HG03378 (cell line): Measurements from ENCODE around the gene OSBPL2.

Source experiments
- ATAC-seq: cut with Tn5 transposase; IDR thresholded peaks from one replicate; pipeline ENCODE4 v1.9.1; 2021; ENCODE audit warnings: mild to moderate bottlenecking, moderate library complexity; ENCODE audit not compliant: unreplicated experiment

Gene OSBPL2

DNA sequence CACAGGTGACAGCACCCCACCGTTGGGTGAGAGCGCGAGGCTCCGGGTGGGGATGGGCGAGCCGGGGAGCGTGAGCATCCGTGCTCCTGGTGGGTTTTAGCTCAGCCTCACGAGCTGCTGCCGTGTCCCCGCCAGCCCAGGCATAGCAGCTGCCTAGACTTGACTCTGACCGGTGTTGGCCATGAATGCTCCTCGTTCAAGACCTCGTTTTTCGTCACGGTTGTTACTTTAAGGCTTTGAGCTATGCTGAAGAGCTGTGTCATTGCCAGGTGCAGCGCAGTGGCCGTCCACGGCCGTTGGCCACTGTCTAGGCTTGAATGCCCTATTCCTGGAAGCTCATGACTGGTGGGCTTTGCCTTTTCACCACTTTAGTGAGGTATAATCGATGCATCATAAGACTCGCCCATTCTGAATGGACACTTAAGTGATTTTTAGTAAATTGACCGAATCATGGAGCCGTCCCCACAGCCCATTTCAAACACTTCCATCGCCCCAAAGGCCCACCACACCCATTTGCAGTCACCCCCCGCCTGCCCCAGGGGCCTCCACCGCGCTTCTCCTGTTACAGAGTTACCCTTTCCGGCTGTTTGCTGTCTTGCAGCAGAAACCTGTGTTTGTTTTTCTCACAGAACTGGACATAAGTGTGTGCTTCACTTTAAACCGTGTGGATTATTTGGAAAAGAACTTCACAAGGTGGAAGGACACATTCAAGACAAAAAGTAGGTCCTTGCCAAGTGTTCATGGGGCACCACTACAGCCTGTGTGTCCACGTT, 43.0 kb downstream of the OSBPL2 start:
- no peak for ATAC-seq

DNA sequence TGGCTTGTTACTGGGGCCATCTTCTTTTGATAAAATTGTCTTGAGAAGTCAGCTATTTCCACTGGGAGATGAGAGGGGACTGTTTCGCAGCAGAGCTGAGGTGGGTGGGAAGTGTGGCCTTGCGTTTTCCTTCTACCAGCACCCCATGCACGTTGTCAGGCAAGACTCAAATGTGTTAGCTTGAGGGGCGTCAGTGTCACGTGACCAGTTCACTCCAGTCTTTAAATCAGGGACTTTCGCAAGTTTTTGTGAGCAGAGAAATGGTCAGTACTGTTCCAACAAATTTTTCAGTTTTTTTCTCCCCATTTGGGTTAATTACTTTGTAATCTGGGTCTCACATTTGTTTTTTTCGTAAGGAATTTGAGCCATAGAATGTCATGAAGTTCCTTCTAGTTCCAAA, 43.8 kb downstream of the OSBPL2 start:
- ATAC-seq, result no peak

DNA sequence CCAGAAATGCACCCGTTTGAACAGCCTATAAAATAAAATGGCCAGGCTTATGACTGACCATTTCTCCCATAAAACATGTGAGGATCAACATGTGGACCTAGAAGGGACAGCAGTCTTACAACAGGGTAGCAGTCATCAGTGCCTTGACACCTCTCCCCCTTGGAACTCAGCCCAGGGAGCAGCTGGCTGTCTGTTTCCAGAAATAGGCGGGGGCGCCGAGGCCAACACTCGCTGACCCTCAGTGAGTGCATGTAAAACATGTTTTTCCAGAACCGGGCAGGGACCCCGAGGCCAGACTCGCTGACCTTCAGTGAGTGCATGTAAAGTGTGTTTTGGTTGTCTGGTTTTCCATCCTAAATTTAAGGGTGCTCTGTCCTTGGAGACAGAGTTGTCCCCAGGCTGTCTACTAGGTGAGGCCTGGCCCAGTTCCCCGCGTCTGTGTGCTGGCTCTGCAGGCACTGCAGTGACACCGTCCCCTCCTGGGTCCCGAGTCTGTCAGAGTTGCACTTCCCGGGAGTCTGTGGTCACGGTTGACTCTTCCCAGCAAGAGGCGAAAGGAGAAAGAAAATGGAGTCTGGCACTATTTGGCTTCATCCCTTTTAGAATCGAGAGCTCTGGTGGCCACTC, 44.7 kb downstream of the OSBPL2 start:
- ATAC-seq, result no peak

DNA sequence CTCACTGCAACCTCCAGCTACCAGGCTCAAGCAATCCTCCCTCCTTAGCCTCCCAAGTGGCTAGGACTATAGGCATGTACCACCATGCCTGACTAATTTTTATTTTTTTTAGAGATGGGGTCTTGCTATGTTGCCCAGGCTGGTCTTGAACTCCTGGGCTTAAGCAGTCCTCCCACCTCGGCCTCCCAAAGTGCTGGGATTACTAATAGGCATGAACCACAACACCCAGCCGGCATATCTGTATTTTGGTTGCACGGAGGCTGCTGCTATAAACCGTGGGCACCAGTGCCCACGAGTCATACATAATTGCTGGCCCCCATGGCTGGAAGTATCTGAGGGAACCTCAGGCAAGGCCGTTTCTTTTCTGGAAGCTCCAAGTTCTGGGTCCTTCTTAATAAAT, 46.1 kb downstream of the OSBPL2 start:
- ATAC-seq, result no peak

DNA sequence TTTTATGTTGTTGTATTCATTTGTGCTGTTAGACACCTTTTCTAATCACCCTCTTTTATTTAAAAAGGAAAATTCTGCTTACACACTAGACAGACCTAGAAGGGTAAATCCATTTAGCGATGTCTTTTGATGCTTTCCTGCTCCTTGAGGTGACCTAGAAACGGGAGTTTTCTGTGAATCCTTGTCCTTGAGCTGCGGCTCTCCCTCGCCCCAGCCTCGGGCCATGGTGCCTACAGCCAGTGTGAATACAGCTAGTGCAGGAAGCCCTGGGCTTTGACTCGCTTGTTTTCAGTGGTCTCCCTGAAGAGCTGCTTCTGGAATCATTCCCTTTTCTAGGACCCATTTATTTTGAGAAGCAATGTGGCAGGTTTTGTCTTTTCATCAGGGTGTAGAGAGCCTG, 46.8 kb downstream of the OSBPL2 start:
- no peak for ATAC-seq

DNA sequence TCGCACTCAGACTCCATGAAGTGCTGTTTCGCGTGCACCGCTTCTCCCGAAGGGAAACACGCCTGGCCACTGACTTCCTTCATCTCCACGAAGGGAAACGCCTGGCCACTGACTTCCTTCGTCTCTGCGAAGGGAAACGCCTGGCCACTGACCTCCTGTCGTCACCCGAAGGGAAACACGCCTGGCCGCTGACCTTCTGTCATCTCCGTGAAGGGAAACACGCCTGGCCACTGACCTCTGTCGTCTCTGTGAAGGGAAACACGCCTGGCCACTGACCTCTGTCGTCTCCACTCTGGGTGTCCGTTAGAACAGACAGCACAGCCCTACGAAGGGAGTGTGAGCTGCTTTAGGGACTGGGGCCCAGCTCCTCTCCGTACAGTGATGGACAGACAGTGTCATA, 47.4 kb downstream of the OSBPL2 start:
- ATAC-seq, result no peak

DNA sequence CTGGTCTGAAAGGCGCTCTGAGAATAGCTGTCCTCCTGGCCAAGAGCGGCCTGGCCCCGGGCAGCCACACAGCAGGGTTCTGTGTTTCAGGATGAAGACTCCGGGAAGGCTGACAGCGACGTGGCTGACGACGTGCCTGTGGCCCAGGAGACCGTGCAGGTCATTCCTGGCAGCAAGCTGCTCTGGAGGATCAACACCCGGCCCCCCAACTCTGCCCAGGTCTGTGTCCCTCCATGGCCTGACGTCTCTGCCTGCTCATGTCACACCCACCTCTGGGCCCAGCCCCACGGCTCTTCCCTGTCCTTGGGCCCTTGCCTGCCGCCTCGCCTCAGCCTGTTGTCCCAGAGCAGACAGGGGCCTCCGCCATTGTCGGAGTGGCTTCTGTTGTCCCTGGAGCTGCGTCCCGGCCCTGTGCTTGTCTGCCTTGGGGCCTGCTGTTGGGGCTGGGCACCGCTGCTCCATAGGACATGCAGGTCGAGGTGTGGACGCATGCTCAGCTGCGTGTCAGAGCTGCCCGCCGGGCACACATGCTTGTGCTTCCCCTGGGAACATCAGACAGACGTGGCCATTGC, 48.3 kb downstream of the OSBPL2 start:
- no peak for ATAC-seq

DNA sequence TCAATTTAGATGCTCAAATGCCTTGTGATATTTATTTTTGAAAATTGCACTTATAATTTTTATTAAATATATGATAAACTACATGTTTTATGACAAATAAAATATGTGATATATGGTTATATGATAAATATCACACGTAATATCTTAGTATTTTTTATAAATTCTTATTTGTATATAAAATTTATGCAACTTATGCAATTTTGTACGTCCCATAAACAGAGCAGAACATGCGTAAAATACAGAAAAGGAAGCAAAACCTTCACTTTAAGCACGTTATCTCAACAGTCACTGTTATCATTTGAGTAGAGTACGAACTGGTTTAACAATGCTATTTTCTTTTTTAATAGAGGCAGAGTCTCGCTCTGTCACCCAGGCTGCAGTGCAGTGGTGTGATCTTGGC, 48.8 kb downstream of the OSBPL2 start:
- ATAC-seq, result no peak

DNA sequence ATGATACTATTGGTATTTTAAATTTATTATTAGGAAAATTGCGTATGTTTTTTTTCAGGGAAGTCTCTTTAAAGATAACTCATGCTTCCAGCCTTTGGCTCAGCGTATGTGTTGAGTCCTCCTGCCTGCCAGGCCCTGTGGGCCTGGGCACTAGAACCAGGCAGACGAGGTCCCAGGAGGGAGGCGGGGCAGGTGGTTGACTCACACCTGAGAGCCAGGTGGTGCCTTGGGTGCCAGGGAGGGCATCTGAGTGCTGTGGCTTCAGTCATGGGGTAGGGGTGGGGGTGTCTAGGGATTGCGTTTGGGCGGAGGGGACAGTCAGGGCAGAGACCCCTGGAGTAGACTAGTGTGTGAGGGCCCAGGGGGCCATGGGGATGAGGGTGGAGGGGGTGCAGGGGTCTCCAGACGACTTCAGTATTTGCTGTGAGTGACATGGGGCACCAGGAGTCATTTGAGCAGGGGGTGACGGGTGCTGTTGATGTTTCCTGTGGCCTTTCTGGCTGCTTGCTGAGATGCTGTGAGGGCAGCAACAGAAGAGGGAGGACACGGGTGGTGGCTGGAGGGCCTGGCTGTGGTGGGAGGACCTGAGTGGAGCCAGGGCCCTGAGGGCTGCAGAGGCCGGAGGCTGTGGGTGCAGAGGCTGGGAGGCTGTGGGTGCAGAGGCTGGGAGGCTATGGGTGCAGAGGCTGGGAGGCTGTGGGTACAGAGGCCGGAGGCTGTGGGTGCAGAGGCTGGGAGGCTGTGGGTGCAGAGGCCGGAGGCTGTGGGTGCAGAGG, 49.6 kb downstream of the OSBPL2 start:
- ATAC-seq, result no peak

DNA sequence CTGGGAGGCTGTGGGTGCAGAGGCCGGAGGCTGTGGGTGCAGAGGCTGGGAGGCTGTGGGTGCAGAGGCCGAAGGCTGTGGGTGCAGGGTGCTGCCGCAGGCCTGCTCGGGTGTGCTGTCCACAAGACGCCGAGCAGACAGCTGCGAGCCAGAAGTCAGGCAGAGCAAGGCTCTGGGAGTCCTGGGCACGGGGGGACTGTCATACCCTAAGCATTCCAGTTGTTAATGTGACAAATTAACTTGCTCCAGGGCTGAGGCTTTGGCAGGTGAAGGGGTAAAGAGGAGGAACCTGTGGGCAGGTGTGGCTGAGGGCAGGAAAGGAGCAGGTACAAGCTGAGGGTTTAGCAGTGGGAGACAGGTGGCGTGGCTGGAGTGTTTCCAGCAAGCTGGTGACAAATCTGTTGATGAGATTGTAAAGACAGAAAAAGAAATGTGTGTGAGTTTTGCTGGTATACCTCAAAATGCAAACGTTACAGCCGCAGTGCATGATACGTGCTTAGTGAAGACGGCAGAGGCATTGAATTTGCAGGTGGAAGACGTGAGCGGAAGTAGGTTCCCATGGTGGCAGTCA, 50.3 kb downstream of the OSBPL2 start:
- no peak for ATAC-seq

DNA sequence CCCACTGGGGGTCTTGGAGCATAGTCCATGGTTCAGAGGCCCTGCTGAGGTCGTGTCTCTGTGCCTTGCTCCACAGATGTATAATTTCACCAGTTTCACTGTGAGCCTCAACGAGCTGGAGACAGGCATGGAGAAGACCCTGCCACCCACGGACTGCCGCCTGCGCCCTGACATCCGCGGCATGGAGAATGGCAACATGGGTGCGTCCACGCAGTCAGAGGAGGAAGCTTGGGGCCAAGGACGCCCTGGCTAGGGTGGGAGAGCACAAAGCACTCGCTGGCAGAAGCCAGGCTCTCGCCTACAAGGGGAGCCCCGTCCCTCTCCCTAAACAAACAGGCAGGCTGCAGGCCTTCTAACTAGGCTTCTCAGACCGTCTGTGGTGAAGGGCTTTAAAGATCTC, 50.8 kb downstream of the OSBPL2 start:
- ATAC-seq, result no peak

DNA sequence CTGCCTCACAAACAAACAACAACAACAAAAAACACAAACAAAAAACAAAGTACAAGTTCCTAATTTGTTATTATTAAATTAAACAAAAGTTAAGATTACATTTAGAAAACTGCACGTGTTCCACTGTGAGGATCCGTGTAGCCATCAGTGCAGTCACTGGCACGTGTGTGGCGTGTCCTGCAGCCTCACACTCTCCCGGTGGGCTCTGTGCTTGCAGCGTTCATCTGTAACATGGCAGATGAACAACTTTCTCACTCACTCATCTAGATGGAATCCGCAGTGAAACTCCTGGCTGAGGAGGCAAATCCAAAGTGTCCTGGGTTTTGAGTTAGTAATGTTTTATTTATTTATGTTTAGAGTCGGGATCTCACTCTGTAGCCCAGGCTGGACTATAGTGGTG, 51.6 kb downstream of the OSBPL2 start:
- ATAC-seq, result no peak

DNA sequence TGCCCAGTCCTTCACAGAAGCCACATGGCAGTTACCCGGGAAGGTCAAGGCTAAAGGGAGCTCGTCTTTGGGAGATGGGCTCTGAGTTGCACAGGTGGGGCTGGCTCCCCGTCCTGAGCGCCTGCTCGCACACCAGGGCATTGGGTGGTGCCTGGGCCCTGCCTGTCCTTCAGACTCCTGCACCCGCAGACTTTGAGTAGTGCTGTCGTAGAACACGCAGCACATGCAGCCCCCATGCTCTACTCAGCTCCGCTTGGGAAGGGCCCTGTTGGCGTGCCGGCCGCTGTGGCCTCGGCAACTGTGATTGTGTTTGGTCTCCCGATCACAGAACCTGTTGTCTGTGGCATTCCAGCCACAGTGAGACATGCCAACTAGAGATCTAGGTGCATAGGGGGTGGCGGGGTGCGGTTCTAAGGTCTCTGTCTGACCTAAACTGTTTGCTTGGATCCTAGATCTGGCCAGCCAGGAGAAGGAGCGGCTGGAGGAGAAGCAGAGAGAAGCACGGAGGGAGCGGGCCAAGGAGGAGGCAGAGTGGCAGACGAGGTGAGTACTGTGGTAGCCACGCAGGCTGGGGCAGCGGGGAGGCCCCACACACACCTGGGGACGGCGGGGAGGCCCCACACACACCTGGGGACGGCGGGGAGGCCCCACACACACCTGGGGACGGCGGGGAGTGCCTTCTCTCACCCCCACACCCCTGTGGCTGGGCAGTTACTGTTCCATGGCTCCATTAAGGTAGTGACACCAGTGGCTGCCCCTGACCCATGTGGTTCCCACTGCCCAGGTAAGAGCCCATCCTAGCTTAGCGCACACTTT, 53.1 kb downstream of the OSBPL2 start:
- no peak for ATAC-seq

DNA sequence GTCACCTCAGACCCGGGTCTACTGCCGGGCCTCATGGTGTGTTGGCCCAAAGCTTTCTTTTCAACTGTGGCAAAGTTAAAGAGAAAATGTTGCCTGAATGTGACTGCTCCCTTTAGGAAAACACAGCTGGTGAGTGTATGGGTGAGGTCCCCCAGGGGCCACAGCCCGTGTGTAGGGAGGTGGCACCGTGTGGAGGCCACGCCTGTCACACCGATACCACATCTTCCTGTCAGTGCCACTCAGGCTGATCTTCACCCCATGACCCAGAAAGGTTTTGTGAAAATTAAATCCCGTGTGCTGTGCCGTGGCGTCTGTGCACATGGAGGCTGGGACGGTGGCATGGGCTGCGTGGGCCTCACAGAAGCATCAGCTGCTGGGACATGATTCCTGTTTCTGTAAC, 53.8 kb downstream of the OSBPL2 start:
- no peak for ATAC-seq

DNA sequence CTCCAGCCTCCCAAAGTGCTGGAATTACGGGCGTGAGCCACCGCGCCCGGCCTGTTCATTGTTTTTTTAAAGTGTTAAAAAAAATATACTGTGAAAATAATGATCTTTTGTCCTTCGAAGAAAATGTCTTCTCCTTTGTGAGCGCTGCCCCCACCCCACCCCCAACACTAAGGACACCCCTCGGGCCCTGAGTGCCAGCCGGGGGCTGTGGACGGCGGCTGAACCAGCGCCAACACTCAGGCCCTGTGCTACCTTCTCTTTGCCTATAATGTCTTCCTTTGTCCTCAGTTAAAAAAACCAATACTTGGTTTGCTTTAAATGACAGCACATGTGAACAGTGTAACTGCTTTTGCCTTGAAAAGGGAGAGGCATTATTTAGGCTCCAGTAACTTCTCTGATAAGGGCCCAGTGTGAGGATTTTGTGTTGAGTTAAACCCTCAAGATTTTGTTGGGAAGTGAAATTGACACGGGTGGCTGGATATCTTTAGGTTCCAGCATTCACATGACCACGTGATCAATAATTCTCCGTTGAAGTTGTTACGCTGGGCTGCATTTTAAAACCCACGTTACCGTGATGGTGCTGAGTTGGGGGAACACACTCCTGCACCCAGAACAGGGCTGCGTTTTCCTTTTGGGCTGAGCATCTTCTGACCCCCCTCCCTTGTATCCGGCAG, 54.9 kb downstream of the OSBPL2 start:
- ATAC-seq, result no peak

DNA sequence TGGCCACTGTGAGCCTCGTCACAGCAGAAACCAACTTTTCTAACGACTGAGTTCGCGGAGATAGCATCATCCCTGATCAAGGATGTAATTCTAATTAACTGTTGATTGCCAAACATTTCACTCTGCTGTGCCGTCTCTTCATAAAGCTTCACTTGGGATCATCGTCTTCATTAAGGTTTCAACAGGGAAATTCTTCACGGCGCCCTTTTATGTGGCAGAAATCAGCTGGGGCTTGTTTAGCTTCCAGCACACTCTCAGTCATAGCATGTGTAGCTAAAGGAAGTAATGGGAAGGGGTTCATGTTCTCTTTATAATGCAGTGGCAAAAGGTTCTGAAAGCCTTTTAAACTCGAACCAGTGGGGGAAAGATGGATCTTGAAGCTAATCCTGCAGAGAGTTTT, 55.6 kb downstream of the OSBPL2 start:
- ATAC-seq, result no peak

DNA sequence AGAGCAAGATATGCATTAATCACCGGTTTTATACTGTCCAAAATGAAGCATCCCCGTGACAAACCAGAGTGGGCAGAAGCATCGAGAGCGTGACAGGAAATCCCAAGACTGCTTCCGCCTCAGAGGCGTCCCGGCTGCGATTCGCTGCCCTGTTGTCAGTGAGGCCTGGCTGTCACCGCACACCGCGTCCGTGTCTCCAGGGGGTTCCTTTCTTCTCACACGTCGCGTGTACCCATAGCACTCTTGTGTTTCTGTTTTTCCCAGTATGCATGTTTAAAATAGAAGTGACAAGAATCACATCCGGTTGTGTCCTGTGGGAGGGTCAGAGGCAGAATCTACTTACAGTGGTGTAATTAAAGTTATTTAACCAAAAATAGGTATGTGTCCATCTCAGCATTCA, 56.2 kb downstream of the OSBPL2 start:
- no peak for ATAC-seq

DNA sequence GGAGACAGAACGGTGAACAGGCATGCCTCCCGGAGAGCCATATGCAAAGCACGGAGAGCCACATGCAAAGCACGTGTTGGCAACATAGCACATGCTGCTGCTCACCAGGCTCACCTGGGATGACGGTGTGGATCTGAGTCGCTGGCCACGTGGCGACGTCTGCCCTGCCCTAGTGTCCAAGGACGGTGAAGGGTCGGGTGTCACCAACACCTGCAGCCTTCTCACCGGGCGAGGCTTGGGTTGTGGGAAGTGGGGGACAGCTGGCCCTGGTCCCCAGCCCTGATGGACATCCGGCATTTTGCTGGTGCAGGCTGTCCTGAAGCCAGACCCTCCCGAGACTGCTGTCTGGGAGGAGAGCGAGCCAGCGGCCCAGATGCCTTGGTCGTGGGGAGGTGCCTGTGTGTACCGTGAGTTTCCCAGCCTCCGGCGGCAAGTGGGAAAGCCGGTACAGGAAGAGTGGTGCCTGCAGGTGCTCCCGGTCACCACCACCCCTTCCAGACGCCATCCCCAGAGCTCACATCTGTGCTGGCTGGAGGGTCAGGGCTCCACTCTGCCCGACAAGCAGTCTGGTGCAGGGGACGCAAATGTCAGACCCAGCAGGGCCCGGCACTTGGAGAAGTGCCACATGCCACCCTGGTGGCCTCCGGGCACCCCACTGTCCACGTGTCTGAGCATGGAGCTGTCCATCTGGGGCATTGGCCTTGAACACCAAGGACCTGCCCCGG, 58.6 kb downstream of the OSBPL2 start:
- no peak for ATAC-seq
